Mucosa of descending colon (tissue), 3 donors: ENCODE results near the gene CD72. TPM values are rescaled to one million over a fixed set of nuclear protein-coding genes. Genes with fewer than 3 reads are reported as not detected.
A peak's percentile ranks its signal among the peaks of the same experiment; 100 is the strongest.
"Not testable (repeated sequence)": the region's sequence is repeated elsewhere in the genome, so short reads cannot be mapped to it uniquely, and the experiment has no call there.

Experiments used
- ATAC-seq: fragments of 200-7000 bp; cut with Tn5 transposase; one replicate; pipeline ENCODE4 v1.9.1; 2020; ENCODE audit warnings: mild to moderate bottlenecking, moderate library complexity
- DNase-seq, 3 donors: peaks; one replicate each; pipeline ENCODE4 v3.0.0-alpha.2; 2020
- H3K36me3 ChIP-seq: fragments of 200-600 bp; one replicate; pipeline ENCODE4 v1.8.0; 2021; ENCODE audit warnings: low read depth, mild to moderate bottlenecking
- H3K4me1 ChIP-seq: fragments of 200-600 bp; one replicate; pipeline ENCODE4 v1.8.0; 2021; ENCODE audit warnings: low read depth, mild to moderate bottlenecking
- H3K4me3 ChIP-seq: fragments of 200-600 bp; one replicate; pipeline ENCODE4 v1.8.0; 2021; ENCODE audit warnings: mild to moderate bottlenecking
- H3K9me3 ChIP-seq: fragments of 200-600 bp; one replicate; pipeline ENCODE4 v1.8.0; 2021; ENCODE audit warnings: mild to moderate bottlenecking
- intact Hi-C, 2 donors: fragments of 100-400 bp; cut with DNase I in 1 of 2; cut with micrococcal nuclease in 1 of 2; formaldehyde crosslinking; loops; one replicate each; pipeline versions ENCODE4 v1.11.0 to v1.11.1; 2022; cut with DNase I, micrococcal nuclease
- total RNA-seq, 3 donors: library from RNA; stranded (reverse); fragmentation: NEBNext Ultra II Directional in 2 of 3; extraction: Animal tissue kit (Norgen Biotek cat#: 25700) in 2 of 3; gene quantifications; one replicate each; pipeline versions ENCODE4 v1.2.1 to v1.2.4, GENCODE V29; 2021 to 2023
- TF ChIP-seq, protein P1 (sequence below): fragments of 200-600 bp; IDR thresholded peaks from one replicate; pipeline ENCODE4 v1.8.0; 2022; ENCODE audit warnings: antibody characterized with exemption, mild to moderate bottlenecking
- donor health status: DM: no; HTN: no; CAD: no; lungs with moderate emphysema.
- donor health status: DM: no; HTN: no; CAD: no.
- donor health status: DM: no; HTN: yes; CAD: no.

Gene CD72
- total RNA-seq, 3 donors from 2014 or later: 1.6 to 3.0 (median 1.6) TPM

DNA sequence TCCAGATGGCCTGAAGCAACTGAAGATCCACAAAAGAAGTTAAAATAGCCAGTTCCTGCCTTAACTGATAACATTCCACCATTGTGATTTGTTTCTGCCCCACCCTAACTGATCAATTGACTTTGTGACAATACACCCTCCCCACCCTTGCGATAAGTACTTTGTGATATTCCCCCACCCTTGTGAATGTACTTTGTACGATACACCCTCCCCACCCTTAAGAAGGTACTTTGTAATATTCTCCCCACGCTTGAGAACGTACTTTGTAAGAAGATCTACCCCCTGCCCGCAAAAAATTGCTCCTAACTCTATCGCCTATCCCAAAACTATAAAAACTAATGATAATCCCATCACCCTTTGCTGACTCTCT lies 18.6 kb upstream of the CD72 start:
- intact Hi-C loops, DNase-seq, ATAC-seq, H3K4me1 ChIP-seq, H3K4me3 ChIP-seq, H3K9me3 ChIP-seq, H3K36me3 ChIP-seq: not testable (repeated sequence)

DNA sequence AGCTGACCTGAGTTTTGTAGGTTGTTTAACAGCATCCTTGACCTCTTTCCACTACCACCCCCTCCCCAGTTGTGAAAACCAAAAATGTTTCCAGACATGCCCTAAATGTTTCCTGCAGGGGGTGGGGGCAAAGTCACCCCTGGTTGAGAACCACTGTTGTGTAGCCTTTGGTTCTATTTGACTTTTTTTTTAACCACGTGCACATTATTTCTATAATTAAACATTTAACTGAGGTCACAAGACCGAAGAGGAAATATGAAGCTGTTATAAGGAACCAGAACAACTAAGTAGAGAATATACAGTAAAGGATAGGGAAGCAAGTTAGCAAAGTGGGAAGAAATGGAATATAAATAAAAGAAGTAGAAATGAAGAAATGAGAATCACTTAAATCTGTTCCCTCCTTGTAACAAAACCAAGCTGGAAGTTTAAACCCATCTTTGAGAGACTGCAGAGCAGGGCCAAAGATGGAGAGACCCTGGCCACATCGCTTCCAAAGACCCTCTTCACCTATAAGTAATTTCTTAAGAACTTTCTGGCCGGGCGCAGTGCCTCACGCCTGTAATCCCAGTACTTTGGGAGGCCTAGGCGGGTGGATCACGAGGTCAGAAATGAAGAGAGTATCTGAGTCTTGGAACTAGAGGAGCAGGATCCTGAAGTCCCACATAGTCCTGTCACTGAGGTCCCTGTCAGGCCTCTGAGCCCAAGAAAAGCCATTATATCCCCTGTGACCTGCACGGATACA lies 18.1 kb upstream of the CD72 start:
- TF ChIP-seq, protein P1, sequence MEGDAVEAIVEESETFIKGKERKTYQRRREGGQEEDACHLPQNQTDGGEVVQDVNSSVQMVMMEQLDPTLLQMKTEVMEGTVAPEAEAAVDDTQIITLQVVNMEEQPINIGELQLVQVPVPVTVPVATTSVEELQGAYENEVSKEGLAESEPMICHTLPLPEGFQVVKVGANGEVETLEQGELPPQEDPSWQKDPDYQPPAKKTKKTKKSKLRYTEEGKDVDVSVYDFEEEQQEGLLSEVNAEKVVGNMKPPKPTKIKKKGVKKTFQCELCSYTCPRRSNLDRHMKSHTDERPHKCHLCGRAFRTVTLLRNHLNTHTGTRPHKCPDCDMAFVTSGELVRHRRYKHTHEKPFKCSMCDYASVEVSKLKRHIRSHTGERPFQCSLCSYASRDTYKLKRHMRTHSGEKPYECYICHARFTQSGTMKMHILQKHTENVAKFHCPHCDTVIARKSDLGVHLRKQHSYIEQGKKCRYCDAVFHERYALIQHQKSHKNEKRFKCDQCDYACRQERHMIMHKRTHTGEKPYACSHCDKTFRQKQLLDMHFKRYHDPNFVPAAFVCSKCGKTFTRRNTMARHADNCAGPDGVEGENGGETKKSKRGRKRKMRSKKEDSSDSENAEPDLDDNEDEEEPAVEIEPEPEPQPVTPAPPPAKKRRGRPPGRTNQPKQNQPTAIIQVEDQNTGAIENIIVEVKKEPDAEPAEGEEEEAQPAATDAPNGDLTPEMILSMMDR: no peak
- Histone ChIP-seq H3K4me1 (no peaks in the 10 kb centered on the region), H3K36me3 (no peaks in the 10 kb centered on the region), H3K9me3 (no peaks in the 10 kb centered on the region), H3K4me3 (no peak overlapping the region)
- DNase-seq: no peak
- intact Hi-C loops: no loop called here
- ATAC-seq: peak; percentile 46

DNA sequence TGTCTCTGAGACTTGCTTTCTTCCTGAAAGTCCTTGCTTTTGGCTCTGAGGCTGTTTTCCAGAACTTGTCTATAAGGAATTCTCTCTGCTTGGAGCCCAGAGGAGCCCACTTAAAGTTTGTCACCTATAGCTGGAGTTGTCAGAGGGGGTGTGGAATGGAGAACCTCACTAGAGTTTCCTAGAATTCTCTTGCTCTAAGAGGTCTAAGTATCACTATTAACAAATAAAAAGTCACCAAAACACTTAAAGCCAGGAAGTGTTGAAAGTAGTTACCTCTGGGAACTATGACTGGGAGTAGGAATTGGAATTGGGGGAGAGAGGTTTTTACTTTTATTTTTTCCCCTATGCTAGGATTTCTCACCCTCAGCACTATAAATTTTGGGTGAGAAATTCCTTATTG lies 17.5 kb upstream of the CD72 start:
- Histone ChIP-seq H3K4me3 (no peak overlapping the region), H3K9me3 (no peaks in the 10 kb centered on the region), H3K4me1 (no peaks in the 10 kb centered on the region), H3K36me3 (no peaks in the 10 kb centered on the region)
- intact Hi-C loops: no loop called here
- no peak for ATAC-seq
- no peak for DNase-seq
- TF ChIP-seq, protein P1: no peak

DNA sequence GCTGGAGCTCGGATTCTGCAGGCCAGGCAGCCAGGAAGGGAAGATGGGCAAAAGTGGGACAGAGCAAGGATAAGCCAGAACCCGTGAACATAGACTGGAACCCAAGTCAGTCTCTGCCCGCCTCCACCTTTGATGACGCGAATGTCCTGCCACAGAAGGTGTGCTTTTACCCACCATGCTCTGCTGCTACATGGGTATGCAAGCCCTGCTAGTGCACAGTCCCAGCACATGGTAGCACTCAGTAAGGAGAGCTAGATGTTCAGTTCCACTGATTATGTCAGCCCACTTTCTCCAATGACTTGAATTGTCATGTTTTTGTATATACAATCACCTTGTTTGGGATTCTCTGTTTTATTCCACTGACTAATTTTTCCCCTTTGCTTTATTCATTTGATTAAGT lies 11.4 kb upstream of the CD72 start:
- TF ChIP-seq, protein P1: no peak
- H3K9me3 ChIP-seq: no peaks in the 10 kb centered on the region
- intact Hi-C loops: no loop called here
- DNase-seq (no peak), ATAC-seq (no peak)
- no peaks in the 10 kb centered on the region for H3K36me3 ChIP-seq
- H3K4me1 ChIP-seq: no peaks in the 10 kb centered on the region
- H3K4me3 ChIP-seq: no peak overlapping the region

DNA sequence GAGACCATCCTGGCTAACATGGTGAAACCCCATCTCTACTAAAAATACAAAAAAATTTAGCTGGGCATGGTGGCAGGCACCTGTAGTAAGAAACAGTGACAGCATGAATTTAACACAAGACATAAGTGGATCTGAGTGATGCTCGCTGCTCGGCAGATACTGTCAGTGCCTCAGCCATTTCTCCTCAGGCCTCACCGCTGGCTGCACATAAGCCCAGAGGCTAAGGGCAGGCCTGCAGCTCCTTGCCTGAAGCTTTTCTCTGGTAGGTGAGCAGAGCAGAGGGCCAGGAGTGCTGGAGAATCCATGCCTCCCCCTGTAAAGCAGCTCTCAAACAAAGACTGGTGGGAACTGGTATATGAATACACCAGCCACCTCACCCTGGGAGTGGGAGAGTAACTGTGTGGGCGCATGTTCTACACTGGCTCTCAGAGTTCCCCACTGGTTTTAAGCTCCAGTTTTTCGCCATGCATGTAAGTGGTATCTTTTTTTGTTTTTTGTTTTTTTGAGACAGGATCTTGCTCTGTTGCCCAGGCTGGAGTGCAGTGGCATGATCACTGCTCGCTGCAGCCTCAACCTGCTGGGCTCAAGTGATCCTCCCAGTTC lies 10.3 kb upstream of the CD72 start:
- intact Hi-C loops: no loop called here
- Histone ChIP-seq H3K36me3 (no peaks in the 10 kb centered on the region), H3K4me3 (no peak overlapping the region), H3K4me1 (no peaks in the 10 kb centered on the region), H3K9me3 (no peaks in the 10 kb centered on the region)
- TF ChIP-seq, protein P1: no peak
- ATAC-seq (no peak), DNase-seq (no peak)

DNA sequence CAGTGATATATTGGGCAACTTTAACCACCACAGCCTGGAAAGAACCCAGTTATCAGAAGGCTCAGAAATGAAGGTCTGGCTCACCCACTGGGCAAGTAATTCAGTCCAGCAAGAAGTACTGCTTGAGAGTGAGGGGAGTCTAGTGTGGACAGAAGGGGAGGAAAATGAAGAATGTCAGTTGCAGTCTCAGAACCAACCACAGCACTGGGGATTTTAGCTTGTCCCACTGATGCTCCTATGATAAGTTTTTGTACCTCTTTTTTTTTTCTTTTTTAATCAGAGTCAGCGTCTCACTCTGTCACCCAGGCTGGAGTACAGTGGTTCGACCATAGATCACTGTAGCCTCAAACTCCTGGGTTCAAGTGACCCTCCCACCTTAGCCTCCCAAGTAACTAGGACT lies 9.4 kb upstream of the CD72 start:
- Histone ChIP-seq H3K9me3 (no peaks in the 10 kb centered on the region), H3K4me3 (no peak overlapping the region), H3K36me3 (no peaks in the 10 kb centered on the region), H3K4me1 (no peaks in the 10 kb centered on the region)
- ATAC-seq (no peak), DNase-seq (no peak)
- intact Hi-C loops: no loop called here
- TF ChIP-seq, protein P1: no peak
